Lower lobe of right lung (tissue), 2 donors: ENCODE results near the gene FYN. TPM values are rescaled to one million over a fixed set of nuclear protein-coding genes. Genes with fewer than 3 reads are reported as not detected.

Source experiments
- ATAC-seq, 2 donors: fragments of 200-7000 bp; cut with Tn5 transposase; one replicate each; pipeline ENCODE4 v1.9.1; 2020 to 2022; ENCODE audit warnings: mild to moderate bottlenecking in 2 of 2, moderate library complexity in 2 of 2
- DNase-seq: peaks from one replicate; pipeline ENCODE4 v3.0.0-alpha.2; 2020
- H3K27ac ChIP-seq: fragments of 200-600 bp; one replicate; pipeline ENCODE4 v1.8.0; 2022
- H3K27me3 ChIP-seq: fragments of 200-600 bp; one replicate; pipeline ENCODE4 v1.8.0; 2022; ENCODE audit warnings: low read depth
- H3K36me3 ChIP-seq: fragments of 200-600 bp; one replicate; pipeline ENCODE4 v1.8.0; 2022; ENCODE audit warnings: mild to moderate bottlenecking
- H3K4me1 ChIP-seq: fragments of 200-600 bp; one replicate; pipeline ENCODE4 v1.8.0; 2022
- H3K4me3 ChIP-seq: fragments of 200-600 bp; one replicate; pipeline ENCODE4 v1.8.0; 2022; ENCODE audit warnings: mild to moderate bottlenecking
- H3K9me3 ChIP-seq: fragments of 200-600 bp; one replicate; pipeline ENCODE4 v1.8.0; 2022
- CTCF ChIP-seq: fragments of 200-600 bp; IDR thresholded peaks from one replicate; pipeline ENCODE4 v1.8.0; 2022; ENCODE audit warnings: antibody characterized with exemption, mild to moderate bottlenecking
- intact Hi-C: fragments of 100-400 bp; cut with DNase I; formaldehyde crosslinking; loops from one replicate; pipeline ENCODE4 v1.11.0; 2022
- total RNA-seq: library from RNA; stranded (reverse); fragmentation: NEBNext Ultra II Directional; extraction: Animal tissue kit (Norgen Biotek cat#: 25700); gene quantifications from one replicate; pipeline ENCODE4 v1.2.1, GENCODE V29; 2021
- donor health status: DM: no; HTN: yes; CAD: no; lungs with severe emphysema.

The FYN gene
- total RNA-seq, 1 donor from 2014 or later: 99.2 TPM

GRCh38 chr6:111764238-111765175 lies 108.7 kb downstream of the FYN start:
- DNase-seq (no peak), ATAC-seq (peak; percentile 50 to 58)
- no peak overlapping the region for H3K27ac ChIP-seq
- no peaks in the 10 kb centered on the region for H3K9me3 ChIP-seq
- H3K4me3 ChIP-seq: no peak overlapping the region
- no peaks in the 10 kb centered on the region for H3K27me3 ChIP-seq
- intact Hi-C loops: no loop called here
- peaks cover 74% of the 10 kb centered on the region for H3K4me1 ChIP-seq
- no peak for TF ChIP-seq CTCF
- no peaks in the 10 kb centered on the region for H3K36me3 ChIP-seq

GRCh38 chr6:111763381-111763780 lies 109.9 kb downstream of the FYN start:
- no peaks in the 10 kb centered on the region for H3K36me3 ChIP-seq
- no peak for DNase-seq
- intact Hi-C loops: no loop called here
- no peak for ATAC-seq
- peaks cover 83% of the 10 kb centered on the region for H3K4me1 ChIP-seq
- no peak for TF ChIP-seq CTCF
- H3K4me3 ChIP-seq: no peak overlapping the region
- no peak overlapping the region for H3K27ac ChIP-seq
- H3K27me3 ChIP-seq: no peaks in the 10 kb centered on the region
- no peaks in the 10 kb centered on the region for H3K9me3 ChIP-seq

- Histone ChIP-seq H3K4me3 (no peak overlapping the region), H3K4me1 (peaks cover 81% of the 10 kb centered on the region), H3K9me3 (no peaks in the 10 kb centered on the region), H3K27me3 (no peaks in the 10 kb centered on the region), H3K36me3 (no peaks in the 10 kb centered on the region), H3K27ac (no peak overlapping the region)
- DNase-seq (no peak), ATAC-seq (no peak)
- intact Hi-C loops: no loop called here
- TF ChIP-seq CTCF: no peak
Measured at GRCh38 chr6:111761783-111762312, 111.4 kb downstream of the FYN start.

- DNase-seq (no peak), ATAC-seq (no peak)
- TF ChIP-seq CTCF: no peak
- no peaks in the 10 kb centered on the region for H3K36me3 ChIP-seq
- no peaks in the 10 kb centered on the region for H3K27me3 ChIP-seq
- H3K27ac ChIP-seq: no peak overlapping the region
- H3K9me3 ChIP-seq: no peaks in the 10 kb centered on the region
- intact Hi-C loops: no loop called here
- peaks cover 82% of the 10 kb centered on the region for H3K4me1 ChIP-seq
- H3K4me3 ChIP-seq: no peak overlapping the region
Measured at GRCh38 chr6:111761212-111761611, 112.0 kb downstream of the FYN start.

GRCh38 chr6:111759836-111760785 lies 113.1 kb downstream of the FYN start:
- peak; percentile 48 to 61 for ATAC-seq

More at GRCh38 chr6:111759836-111760785, 113.1 kb downstream of the FYN start:
- H3K4me1 ChIP-seq: peaks cover 72% of the 10 kb centered on the region
- no peaks in the 10 kb centered on the region for H3K27me3 ChIP-seq
- H3K27ac ChIP-seq: peak overlapping the region; percentile 72
- no peaks in the 10 kb centered on the region for H3K9me3 ChIP-seq
- H3K36me3 ChIP-seq: no peaks in the 10 kb centered on the region
- no peak for DNase-seq
- intact Hi-C loops: no loop called here
- no peak for TF ChIP-seq CTCF
- peak overlapping the region; percentile 17 for H3K4me3 ChIP-seq
